Central memory CD8-positive, alpha-beta T cell (primary cell): ENCODE measurements around the gene KIF3A.

Experiments
- ATAC-seq: fragments of 150-1000 bp; cut with Tn5 transposase; replicated peaks from 2 replicates; pipeline ENCODE4 v1.10.0; 2022; ENCODE audit warnings: mild to moderate bottlenecking, moderate FRiP score, moderate number of reproducible peaks; ENCODE audit not compliant: poor library complexity, severe bottlenecking; ENCODE audit errors: extremely low read depth
- DNase-seq, 2 donors: peaks; one replicate each; pipeline ENCODE4 v3.0.0; 2021; ENCODE audit warnings: low spot score in 2 of 2
- H3K27ac Mint-ChIP-seq: one replicate; pipeline ENCODE4 v1.8.0; 2022; ENCODE audit warnings: low read depth, mild to moderate bottlenecking, moderate library complexity, mixed read lengths
- H3K27me3 Mint-ChIP-seq: one replicate; pipeline ENCODE4 v1.8.0; 2022; ENCODE audit warnings: mixed read lengths
- H3K36me3 Mint-ChIP-seq: one replicate; pipeline ENCODE4 v1.8.0; 2022; ENCODE audit warnings: mild to moderate bottlenecking, moderate library complexity, mixed read lengths; ENCODE audit not compliant: insufficient read depth
- H3K4me1 Mint-ChIP-seq: one replicate; pipeline ENCODE4 v1.8.0; 2022; ENCODE audit warnings: mixed read lengths
- H3K4me3 Mint-ChIP-seq: one replicate; pipeline ENCODE4 v1.8.0; 2022; ENCODE audit warnings: mild to moderate bottlenecking, moderate library complexity, mixed read lengths
- H3K9me3 Mint-ChIP-seq: one replicate; pipeline ENCODE4 v1.8.0; 2022; ENCODE audit warnings: mixed read lengths

KIF3A gene

GRCh38 chr5:132663771-132664695, 73.3 kb downstream of the KIF3A start:
- Mint-ChIP-seq H3K4me1 (peaks cover 32% of the 10 kb centered on the region), H3K27me3 (no peaks in the 10 kb centered on the region), H3K36me3 (peaks cover 6% of the 10 kb centered on the region), H3K27ac (peak overlapping the region; percentile 97), H3K4me3 (peak overlapping the region; percentile 64), H3K9me3 (no peaks in the 10 kb centered on the region)
- ATAC-seq (peak; percentile 71), DNase-seq (peak in 1 of 2 donors; percentile 48)

- DNase-seq (peak in 1 of 2 donors; percentile 55), ATAC-seq (peak; percentile 81)
- Mint-ChIP-seq H3K27me3 (no peaks in the 10 kb centered on the region), H3K4me1 (peaks cover 32% of the 10 kb centered on the region), H3K9me3 (no peaks in the 10 kb centered on the region), H3K4me3 (peak overlapping the region; percentile 64), H3K36me3 (peaks cover 6% of the 10 kb centered on the region), H3K27ac (peak overlapping the region; percentile 97)
Observed at GRCh38 chr5:132662925-132663770, 74.2 kb downstream of the KIF3A start.

DNA sequence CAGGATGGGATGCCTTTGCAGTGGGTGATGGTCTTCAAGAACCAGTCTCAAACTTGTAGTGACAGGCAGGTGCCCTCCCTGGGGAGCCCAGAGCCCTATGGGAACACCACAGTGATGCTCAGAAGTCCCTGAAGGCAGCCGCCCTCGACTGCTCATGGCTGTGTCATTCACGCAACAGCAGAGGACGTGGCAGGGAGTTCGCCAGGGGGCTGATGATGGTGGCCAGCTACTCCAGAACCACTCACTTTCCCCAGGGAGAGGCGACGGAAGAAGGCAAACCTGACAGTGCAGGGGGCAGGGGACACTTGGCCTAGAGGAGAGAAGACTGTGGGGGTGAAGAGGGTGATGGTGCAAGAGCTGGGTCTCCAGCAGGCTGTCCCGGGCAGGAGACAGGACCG, 75.3 kb downstream of the KIF3A start:
- H3K4me1 Mint-ChIP-seq = peaks cover 34% of the 10 kb centered on the region
- H3K9me3 Mint-ChIP-seq = no peaks in the 10 kb centered on the region
- H3K4me3 Mint-ChIP-seq = no peak overlapping the region
- H3K27me3 Mint-ChIP-seq = peaks cover under 1% of the 10 kb centered on the region
- DNase-seq = no peak
- no peak for ATAC-seq
- peaks cover 6% of the 10 kb centered on the region for H3K36me3 Mint-ChIP-seq
- peak overlapping the region; percentile 97 for H3K27ac Mint-ChIP-seq

- peaks cover 40% of the 10 kb centered on the region for H3K4me1 Mint-ChIP-seq
- peaks cover 6% of the 10 kb centered on the region for H3K36me3 Mint-ChIP-seq
- H3K4me3 Mint-ChIP-seq = no peak overlapping the region
- no peak for ATAC-seq
- H3K9me3 Mint-ChIP-seq = no peaks in the 10 kb centered on the region
- no peak for DNase-seq
- H3K27ac Mint-ChIP-seq = peak overlapping the region; percentile 97
- peaks cover 6% of the 10 kb centered on the region for H3K27me3 Mint-ChIP-seq
Observed at GRCh38 chr5:132661231-132662003, 75.9 kb downstream of the KIF3A start.

GRCh38 chr5:132659598-132660493, 77.5 kb downstream of the KIF3A start:
- peaks cover 6% of the 10 kb centered on the region for H3K36me3 Mint-ChIP-seq
- no peak overlapping the region for H3K4me3 Mint-ChIP-seq
- ATAC-seq = no peak
- H3K27me3 Mint-ChIP-seq = peaks cover 8% of the 10 kb centered on the region
- DNase-seq = no peak
- H3K9me3 Mint-ChIP-seq = no peaks in the 10 kb centered on the region
- no peak overlapping the region for H3K27ac Mint-ChIP-seq
- H3K4me1 Mint-ChIP-seq = peaks cover 32% of the 10 kb centered on the region

DNA sequence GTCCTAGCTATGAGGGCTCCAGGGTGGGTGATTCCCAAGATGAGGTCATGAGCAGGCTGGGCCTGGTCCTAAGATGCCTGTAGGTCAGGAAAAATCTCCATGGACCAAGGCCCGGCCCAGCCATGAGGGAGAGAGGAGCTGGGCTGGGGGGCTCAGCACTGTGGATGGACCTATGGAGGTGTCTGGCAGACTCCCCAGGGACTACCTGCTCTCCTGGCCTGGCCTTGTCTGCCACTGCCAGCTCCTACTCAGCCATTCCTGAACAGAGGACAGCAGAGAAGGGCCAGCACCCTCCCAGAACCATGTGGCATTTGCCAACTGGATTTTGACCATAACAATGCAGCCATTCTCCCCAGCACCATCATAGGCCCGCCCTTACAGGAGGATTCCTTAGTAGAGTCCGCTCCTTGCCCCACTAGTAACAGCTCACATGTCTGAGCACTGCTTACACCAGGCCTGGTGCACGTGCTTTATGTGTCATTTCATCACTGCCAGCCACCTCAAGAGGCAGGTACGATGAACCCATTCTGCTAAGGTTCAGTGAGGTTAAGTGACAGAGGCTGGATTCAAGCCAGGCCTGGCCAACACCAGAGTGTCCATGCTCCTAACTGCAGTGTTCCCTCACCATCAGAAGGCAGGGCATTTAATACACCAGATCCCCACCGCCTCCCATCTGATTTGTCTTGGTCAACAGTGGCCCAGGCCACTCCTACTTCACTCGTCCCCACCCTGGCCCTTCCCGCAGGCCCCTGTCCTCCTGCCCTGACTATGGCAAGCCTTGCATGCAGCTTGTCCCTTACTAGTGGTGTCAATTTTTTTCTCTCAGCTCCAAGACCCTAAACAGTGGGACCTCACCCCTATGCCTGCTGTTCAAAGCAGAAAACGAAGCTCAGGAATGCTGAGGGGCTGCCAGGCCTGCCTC, 78.7 kb downstream of the KIF3A start:
- DNase-seq = no peak

GRCh38 chr5:132657676-132658380, 79.5 kb downstream of the KIF3A start, which contains the start of gene IL13:
Gene IL13 (plus strand): TSS chr5:132658173. CDS start chr5:132658187, 14 bp downstream.
- H3K4me1 Mint-ChIP-seq = peaks cover 13% of the 10 kb centered on the region
- H3K9me3 Mint-ChIP-seq = no peaks in the 10 kb centered on the region
- H3K4me3 Mint-ChIP-seq = peak within 1 kb of the TSS; percentile 72
- ATAC-seq (no peak), DNase-seq (no peak)
- H3K27me3 Mint-ChIP-seq = peaks cover 8% of the 10 kb centered on the region
- H3K36me3 Mint-ChIP-seq = no peaks in the 10 kb centered on the region
- no peak within 1 kb of the TSS for H3K27ac Mint-ChIP-seq

More for the DNA sequence above, 78.7 kb downstream of the KIF3A start:
- Mint-ChIP-seq H3K36me3 (peaks cover 2% of the 10 kb centered on the region), H3K27ac (no peak overlapping the region), H3K27me3 (peaks cover 8% of the 10 kb centered on the region), H3K4me3 (no peak overlapping the region), H3K4me1 (peaks cover 21% of the 10 kb centered on the region), H3K9me3 (no peaks in the 10 kb centered on the region)
- ATAC-seq = no peak

DNA sequence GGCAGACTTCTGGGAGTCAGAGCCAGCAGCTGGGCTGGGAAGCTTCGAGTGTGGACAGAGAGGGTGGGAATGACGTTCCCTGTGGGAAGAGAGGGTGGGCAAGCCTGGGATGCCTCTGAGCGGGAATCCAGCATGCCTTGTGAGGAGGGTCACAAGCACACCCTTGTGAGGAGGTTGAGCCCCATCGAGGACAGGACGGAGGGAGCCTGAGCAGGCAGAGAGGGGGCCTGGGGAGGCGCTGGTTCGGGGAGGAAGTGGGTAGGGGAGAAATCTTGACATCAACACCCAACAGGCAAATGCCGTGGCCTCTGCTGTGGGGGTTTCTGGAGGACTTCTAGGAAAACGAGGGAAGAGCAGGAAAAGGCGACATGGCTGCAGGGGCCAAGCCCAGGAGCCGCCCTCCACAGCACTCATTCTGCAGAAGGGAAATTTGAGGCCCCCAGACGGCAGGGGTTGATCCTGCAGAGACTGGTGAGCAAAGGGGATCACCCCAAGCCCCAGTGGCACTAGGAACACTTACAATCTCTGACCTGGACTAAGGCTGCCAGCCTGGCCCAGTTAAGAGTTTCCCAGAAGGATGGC, 80.5 kb downstream of the KIF3A start:
- Mint-ChIP-seq H3K36me3 (no peaks in the 10 kb centered on the region), H3K4me3 (peak overlapping the region; percentile 72), H3K9me3 (no peaks in the 10 kb centered on the region), H3K4me1 (peaks cover 9% of the 10 kb centered on the region), H3K27me3 (peaks cover 8% of the 10 kb centered on the region), H3K27ac (no peak overlapping the region)
- DNase-seq (no peak), ATAC-seq (peak; percentile 31)

DNA sequence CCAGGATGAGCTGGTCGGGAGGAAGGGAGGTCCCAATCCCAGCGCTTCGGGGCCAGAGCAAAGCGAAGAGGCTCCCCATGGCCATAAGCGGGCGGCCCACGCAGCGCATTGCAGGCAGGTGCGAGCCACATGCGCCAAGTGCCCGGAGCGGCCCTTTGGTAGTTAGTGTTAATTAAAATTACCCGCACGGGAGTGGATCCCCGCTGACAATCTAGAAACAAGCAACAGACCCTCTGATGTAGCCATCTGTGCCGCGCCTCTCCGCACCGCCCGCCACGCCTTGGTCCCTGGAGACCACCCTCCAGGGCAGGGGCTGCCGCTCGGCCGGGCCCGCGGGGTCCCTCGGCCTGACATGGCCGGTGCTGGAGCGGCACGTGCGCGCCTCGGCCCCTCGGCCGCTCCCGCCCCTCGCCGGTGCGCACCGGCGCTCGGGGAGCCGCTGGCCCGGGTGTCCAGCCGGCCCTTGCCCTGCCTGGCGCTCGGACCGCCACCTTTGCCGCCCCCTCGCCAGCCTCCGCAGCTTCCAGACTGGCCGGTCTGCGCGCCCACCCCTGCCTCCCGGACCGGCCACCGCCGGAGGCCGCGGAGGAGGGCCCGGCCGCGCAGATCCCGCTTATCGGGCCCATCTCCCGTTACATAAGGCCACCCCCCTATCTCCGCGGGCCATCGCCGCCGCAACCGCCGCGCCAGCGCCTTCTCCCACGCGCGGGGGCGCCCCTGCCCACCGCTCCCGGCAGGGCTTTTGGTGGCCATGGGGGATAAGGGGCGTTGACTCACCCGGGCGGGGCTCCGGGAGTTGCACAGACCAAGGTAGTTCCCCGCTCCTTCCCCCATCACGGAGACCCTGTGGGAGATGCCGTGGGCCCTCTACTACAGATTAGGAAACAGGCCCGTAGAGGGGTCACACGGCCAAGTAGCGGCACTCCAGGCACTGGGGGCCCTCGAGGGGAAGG, 81.2 kb downstream of the KIF3A start:
- Mint-ChIP-seq H3K27me3 (peaks cover 8% of the 10 kb centered on the region), H3K9me3 (no peaks in the 10 kb centered on the region), H3K4me3 (peak overlapping the region; percentile 72), H3K27ac (no peak overlapping the region), H3K4me1 (peaks cover 9% of the 10 kb centered on the region), H3K36me3 (no peaks in the 10 kb centered on the region)
- DNase-seq = no peak
- peak; percentile 45 for ATAC-seq
